HEK293T (cell line): ENCODE results near the gene PRLH.

ENCODE experiments used
- ARNT ChIP-seq: fragments of 450-650 bp; IDR thresholded peaks from 2 replicates; pipeline ENCODE4 v1.6.1; 2017; ENCODE audit warnings: mild to moderate bottlenecking
- BHLHE40 ChIP-seq: fragments of 450-650 bp; IDR thresholded peaks from 2 replicates; pipeline ENCODE4 v1.6.1; 2016; ENCODE audit warnings: mild to moderate bottlenecking, moderate library complexity, borderline replicate concordance
- FOXA1 ChIP-seq: fragments of 450-650 bp; IDR thresholded peaks from 2 replicates; pipeline ENCODE4 v1.6.1; 2016; ENCODE audit warnings: mild to moderate bottlenecking
- FOXK2 ChIP-seq: fragments of 450-650 bp; IDR thresholded peaks from 2 replicates; pipeline ENCODE4 v1.6.1; 2016; ENCODE audit warnings: mild to moderate bottlenecking
- FOXM1 ChIP-seq: fragments of 450-650 bp; IDR thresholded peaks from 2 replicates; pipeline ENCODE4 v1.6.1; 2017; ENCODE audit warnings: mild to moderate bottlenecking, borderline replicate concordance
- HDGF ChIP-seq: fragments of 450-650 bp; IDR thresholded peaks from 2 replicates; pipeline ENCODE4 v1.6.1; 2017; ENCODE audit warnings: antibody characterized with exemption, borderline replicate concordance
- L3MBTL2 ChIP-seq: fragments of 450-650 bp; conservative IDR thresholded peaks from 2 replicates; pipeline ENCODE4 v1.6.1; 2016; ENCODE audit warnings: mild to moderate bottlenecking
- LEF1 ChIP-seq: fragments of 450-650 bp; IDR thresholded peaks from 2 replicates; pipeline ENCODE4 v1.6.1; 2017; ENCODE audit warnings: mild to moderate bottlenecking, borderline replicate concordance
- NFRKB ChIP-seq: fragments of 450-650 bp; IDR thresholded peaks from 2 replicates; pipeline ENCODE4 v1.6.1; 2016; ENCODE audit warnings: mild to moderate bottlenecking, moderate library complexity
- SP1 ChIP-seq: fragments of 450-650 bp; IDR thresholded peaks from 2 replicates; pipeline ENCODE4 v1.6.1; 2017
- SUZ12 ChIP-seq: fragments of 450-650 bp; IDR thresholded peaks from 2 replicates; pipeline ENCODE4 v1.6.1; 2016; ENCODE audit warnings: mild to moderate bottlenecking
- TARDBP ChIP-seq: fragments of 450-650 bp; IDR thresholded peaks from 2 replicates; pipeline ENCODE4 v1.6.1; 2016
- TF ChIP-seq, protein P1 (sequence below): fragments of 450-650 bp; IDR thresholded peaks from 2 replicates; pipeline ENCODE4 v1.6.1; 2016

DNA sequence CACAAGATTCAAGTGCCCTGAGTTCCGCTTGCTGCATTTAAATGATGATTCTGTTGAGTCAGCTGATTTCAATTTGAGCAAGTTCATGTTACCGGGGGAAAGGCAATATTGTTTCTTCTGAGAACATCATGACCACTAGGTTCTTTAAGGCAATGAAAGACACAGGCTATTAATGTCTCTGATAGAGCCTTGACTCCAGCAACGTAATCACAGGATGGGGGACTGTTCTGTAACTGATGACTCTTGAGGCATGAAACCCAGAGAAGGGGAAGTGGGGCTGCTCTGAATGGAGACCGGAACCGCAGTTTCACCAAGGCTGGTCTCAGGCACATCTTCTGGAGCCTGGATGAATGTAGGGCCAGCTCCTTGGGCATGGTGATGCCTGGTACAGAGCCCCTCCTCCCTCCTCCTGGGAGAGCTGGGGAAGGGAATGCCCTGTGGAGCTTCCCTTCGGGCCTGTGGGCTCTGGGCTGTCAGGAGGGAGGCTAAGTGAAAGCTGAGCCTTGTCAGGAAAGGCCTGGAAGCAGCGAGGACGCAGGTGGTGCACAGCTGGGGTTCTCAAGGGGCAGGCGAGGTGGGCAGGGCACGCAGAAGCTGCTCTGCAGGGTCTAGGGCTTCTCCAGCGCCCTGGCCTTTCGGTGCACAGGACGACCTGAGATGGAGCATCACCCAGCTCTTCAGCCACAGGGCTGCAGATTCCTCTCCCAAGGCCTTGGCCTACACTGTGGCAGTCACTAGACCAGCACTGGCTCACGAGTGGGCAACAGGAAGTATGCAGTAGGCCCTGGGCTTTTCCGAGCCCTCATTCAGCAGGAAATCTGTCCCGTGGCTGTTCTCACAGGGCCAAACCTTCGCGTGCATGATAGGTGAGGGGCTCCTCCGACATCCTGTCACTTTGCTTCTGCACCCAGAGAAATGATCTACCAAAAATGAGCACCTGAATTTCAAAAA is 36.6 kb upstream of the PRLH start:
- no peak for TF ChIP-seq HDGF
- TF ChIP-seq FOXA1: no peak
- no peak for TF ChIP-seq FOXM1
- TF ChIP-seq ARNT: no peak
- TF ChIP-seq SP1: no peak
- TF ChIP-seq, protein P1, sequence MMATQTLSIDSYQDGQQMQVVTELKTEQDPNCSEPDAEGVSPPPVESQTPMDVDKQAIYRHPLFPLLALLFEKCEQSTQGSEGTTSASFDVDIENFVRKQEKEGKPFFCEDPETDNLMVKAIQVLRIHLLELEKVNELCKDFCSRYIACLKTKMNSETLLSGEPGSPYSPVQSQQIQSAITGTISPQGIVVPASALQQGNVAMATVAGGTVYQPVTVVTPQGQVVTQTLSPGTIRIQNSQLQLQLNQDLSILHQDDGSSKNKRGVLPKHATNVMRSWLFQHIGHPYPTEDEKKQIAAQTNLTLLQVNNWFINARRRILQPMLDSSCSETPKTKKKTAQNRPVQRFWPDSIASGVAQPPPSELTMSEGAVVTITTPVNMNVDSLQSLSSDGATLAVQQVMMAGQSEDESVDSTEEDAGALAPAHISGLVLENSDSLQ: no peak
- TF ChIP-seq LEF1: no peak
- TF ChIP-seq BHLHE40: no peak
- TF ChIP-seq TARDBP: no peak
- TF ChIP-seq L3MBTL2: no peak
- no peak for TF ChIP-seq SUZ12
- TF ChIP-seq NFRKB: no peak
- TF ChIP-seq FOXK2: no peak
